AG04449 (cell line): Measurements from ENCODE around the gene ADAMTS7.
"Not testable (repeated sequence)": the region's sequence is repeated elsewhere in the genome, so short reads cannot be mapped to it uniquely, and the experiment has no call there.

ENCODE experiments used
- CTCF ChIA-PET: fragments of 350-600 bp; formaldehyde crosslinking; extraction: SDS; loops from one replicate; lab custom pipeline; 2021; ENCODE audit warnings: antibody characterized with exemption; lab: Yijun Ruan, JAX
- POLR2A ChIA-PET: fragments of 400-600, 350-600 bp; formaldehyde crosslinking; extraction: SDS; loops from one replicate; lab custom pipeline; 2020; ENCODE audit warnings: antibody characterized with exemption, inconsistent platforms; lab: Yijun Ruan, JAX
- DNase-seq: peaks from one replicate; pipeline ENCODE4 v3.0.0-alpha.2; 2010; ENCODE audit warnings: low read depth, low spot score
- H3K4me3 ChIP-seq: 2 replicates; pipeline ENCODE4 v1.5.1; 2011; ENCODE audit warnings: low read depth, mild to moderate bottlenecking, control low read depth, low read length
- TF ChIP-seq, protein P1 (sequence below): IDR thresholded peaks from one replicate; pipeline ENCODE4 v1.5.1; 2011; ENCODE audit warnings: mild to moderate bottlenecking, moderate library complexity, low read length, control low read depth, inconsistent platforms; ENCODE audit not compliant: insufficient read depth; ENCODE audit errors: missing control alignments

The ADAMTS7 gene

DNA sequence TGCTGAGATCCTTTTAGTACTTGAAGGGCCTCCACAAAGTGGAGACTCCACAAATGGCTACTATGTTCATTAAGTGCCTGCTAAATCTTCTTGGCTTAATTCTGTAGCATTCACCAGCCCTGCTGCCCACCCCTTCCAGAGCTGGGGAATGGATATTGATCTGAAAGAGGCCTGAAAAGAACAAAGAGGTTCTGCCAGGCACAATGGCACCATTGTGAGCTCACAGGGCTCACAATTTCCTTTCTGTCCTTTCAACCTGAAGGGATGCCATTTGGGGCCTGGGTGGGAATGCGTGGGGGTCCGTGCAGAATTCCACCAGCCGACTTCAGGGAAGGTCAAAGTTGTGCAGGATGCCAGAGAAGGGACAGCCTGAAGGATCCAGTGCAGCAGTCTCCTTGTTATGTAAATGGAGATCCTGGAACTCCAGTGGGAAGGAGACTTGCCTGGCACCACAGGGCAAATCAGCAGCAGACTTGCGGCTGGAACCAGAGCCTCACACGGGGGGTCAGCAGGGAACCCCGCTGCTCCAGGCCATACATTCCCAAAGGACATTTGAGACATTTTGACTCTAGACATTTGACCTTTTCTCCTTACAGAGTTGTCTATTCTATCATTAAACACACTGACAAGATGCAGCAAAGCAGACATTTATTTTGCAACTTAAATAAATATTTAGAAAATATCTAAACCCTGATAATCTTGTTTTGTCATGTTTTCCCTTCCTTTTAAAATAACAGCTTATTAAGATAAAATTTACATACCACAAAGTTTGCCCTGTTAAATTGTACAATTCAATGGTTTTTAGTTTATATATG, 39.9 kb upstream of the ADAMTS7 start:
- no peak for DNase-seq
- TF ChIP-seq, protein P1, sequence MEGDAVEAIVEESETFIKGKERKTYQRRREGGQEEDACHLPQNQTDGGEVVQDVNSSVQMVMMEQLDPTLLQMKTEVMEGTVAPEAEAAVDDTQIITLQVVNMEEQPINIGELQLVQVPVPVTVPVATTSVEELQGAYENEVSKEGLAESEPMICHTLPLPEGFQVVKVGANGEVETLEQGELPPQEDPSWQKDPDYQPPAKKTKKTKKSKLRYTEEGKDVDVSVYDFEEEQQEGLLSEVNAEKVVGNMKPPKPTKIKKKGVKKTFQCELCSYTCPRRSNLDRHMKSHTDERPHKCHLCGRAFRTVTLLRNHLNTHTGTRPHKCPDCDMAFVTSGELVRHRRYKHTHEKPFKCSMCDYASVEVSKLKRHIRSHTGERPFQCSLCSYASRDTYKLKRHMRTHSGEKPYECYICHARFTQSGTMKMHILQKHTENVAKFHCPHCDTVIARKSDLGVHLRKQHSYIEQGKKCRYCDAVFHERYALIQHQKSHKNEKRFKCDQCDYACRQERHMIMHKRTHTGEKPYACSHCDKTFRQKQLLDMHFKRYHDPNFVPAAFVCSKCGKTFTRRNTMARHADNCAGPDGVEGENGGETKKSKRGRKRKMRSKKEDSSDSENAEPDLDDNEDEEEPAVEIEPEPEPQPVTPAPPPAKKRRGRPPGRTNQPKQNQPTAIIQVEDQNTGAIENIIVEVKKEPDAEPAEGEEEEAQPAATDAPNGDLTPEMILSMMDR = no peak
- POLR2A ChIA-PET = no interaction called here
- CTCF ChIA-PET = interaction anchor here (1.5 kb wide), 1 partner anchor 16 kb away, joined by 3 read pairs; no protein-coding TSS in a partner anchor
- no peak overlapping the region for H3K4me3 ChIP-seq

DNA sequence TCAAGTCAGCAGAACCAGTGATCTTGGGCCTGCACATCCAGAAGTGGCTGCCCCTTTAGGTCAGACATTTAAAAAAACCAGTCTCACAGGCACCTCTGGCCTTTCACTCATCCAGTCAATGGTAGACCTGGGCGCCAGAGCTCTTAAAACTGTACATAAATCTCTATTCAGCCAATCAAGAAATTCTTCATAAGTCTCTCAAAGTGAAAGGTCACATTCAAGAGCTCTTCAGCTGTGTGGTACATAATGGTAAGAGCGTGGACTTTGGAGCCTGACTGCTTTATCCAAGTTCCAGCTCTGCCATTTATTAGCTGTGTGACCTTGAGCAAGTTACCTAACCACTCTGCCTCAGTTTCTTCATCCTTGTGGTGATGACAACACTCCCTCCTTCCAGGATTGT, 39.1 kb upstream of the ADAMTS7 start:
- no peak overlapping the region for H3K4me3 ChIP-seq
- ChIA-PET POLR2A (no interaction called here), CTCF (interaction anchor here (1.1 to 1.5 kb wide), 2 partner anchors 15 to 34 kb away, joined by 3 read pairs; no protein-coding TSS in a partner anchor)
- TF ChIP-seq, protein P1 = no peak
- no peak for DNase-seq

DNA sequence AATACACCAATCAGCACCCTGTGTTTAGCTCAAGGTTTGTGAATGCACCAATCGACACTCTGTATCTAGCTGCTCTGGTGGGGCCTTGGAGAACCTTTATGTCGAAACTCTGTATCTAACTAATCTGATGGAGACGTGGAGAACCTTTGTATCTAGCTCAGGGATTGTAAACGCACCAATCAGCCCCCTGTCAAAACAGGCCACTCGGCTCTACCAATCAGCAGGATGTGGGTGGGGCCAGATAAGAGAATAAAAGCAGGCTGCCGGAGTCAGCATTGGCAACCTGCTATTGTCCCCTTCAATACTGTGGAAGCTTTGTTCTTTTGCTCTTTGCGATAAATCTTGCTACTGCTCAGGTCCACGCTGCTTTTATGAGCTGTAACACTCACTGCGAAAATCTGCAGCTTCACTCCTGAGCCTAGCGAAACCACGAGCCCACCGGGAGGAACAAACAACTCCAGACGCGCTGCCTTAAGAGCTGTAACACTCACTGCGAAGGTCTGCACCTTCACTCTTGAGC, 36.2 kb upstream of the ADAMTS7 start:
- H3K4me3 ChIP-seq, DNase-seq, POLR2A ChIA-PET: not testable (repeated sequence)
- CTCF ChIA-PET = interaction anchor here (0.9 to 1.0 kb wide), 2 partner anchors 38 to 61 kb away, joined by 3 read pairs; no protein-coding TSS in a partner anchor

DNA sequence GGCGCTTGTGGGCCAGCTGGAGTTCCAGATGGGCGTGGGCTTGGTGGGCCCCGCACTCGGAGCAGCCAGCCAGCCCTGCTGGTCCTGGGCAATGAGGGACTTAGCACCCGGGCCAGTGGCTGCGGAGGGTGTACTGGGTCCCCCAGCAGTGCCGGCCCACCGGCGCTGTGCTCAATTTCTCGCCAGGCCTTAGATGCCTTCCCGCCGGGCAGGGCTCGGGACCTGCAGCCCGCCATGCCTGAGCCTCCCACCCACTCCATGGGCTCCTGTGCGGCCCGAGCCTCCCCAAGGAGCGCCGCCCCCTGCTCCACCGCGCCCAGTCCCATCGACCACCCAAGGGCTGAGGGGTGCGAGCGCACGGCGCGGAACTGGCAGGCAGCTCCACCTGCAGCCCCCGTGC, 35.6 kb upstream of the ADAMTS7 start:
- H3K4me3 ChIP-seq, DNase-seq, CTCF ChIA-PET, POLR2A ChIA-PET: not testable (repeated sequence)

DNA sequence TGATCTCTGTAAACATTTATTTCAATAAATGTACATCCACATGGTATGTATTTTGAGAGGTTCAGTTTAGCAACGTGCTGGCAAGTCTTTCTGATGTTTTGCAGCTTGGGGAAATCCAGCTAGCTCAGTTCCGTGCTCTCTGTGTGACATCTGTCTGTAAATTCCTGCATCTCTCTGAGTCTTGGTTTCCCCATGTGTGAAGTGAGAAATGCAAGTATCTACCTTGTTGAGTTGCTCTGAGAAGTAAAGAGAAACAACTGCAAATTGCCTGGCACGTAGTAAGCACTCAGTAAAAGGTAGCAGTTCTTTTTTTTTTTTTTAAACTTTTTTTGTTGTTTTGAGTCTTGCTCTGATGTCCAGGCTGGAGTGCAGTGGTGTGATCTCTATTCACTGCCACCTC, 31.3 kb upstream of the ADAMTS7 start:
- POLR2A ChIA-PET = no interaction called here
- DNase-seq = no peak
- TF ChIP-seq, protein P1 = no peak
- CTCF ChIA-PET = interaction anchor here (1.2 to 2.6 kb wide), 3 partner anchors 10 to 137 kb away, joined by 3 to 7 read pairs (median 4); partner anchors contain the start of gene ADAMTS7
- no peak overlapping the region for H3K4me3 ChIP-seq

DNA sequence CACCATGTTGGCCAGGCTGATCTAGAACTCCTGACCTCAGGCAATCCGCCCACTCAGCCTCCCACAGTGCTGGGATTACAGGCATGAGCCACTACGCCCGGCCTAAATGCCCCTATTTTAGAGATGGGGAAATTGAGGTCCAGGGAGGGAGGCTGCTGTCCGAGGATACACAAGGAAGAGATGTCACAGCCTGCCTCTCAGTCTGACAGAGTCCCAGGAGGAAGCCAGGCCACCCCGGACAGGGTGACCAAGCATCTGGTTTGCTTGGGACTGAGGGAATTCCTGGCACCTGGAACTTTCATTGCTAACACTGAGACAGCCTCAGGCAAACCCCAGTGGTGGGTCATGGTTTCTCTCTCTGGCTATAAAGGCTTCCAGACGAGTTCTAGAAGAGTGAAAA, 30.6 kb upstream of the ADAMTS7 start:
- no peak overlapping the region for H3K4me3 ChIP-seq
- ChIA-PET POLR2A (no interaction called here), CTCF (interaction anchor here (1.2 to 2.6 kb wide), 3 partner anchors 9 to 138 kb away, joined by 3 to 7 read pairs (median 4); partner anchors contain the start of gene ADAMTS7)
- TF ChIP-seq, protein P1 = no peak
- DNase-seq = no peak

DNA sequence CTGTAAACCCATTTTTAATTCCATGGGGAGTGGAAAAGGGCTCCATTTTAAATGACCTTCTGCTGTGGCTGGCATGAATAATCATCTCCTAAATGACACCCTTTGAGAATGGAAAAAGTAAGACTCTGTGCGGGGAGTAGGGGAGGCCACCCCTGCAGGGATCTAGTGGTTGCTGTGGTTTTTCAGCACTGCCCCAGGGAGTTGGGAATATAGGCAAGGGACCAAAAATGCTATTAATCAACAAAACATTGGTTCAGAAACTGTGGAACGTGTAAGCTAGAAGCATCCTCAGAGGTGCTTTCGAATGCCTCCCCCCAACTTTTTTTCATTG, 30.1 kb upstream of the ADAMTS7 start:
- no peak for DNase-seq
- no peak overlapping the region for H3K4me3 ChIP-seq
- TF ChIP-seq, protein P1 = no peak
- ChIA-PET POLR2A (no interaction called here), CTCF (interaction anchor here (1.7 kb wide), 1 partner anchor 9 kb away, joined by 4 read pairs; no protein-coding TSS in a partner anchor)
